ENCODE data around the gene EHBP1L1.
A peak's percentile ranks its signal among the peaks of the same experiment; 100 is the strongest.
"Not testable (repeated sequence)": the region's sequence is repeated elsewhere in the genome, so short reads cannot be mapped to it uniquely, and the experiment has no call there.

Gene EHBP1L1

DNA sequence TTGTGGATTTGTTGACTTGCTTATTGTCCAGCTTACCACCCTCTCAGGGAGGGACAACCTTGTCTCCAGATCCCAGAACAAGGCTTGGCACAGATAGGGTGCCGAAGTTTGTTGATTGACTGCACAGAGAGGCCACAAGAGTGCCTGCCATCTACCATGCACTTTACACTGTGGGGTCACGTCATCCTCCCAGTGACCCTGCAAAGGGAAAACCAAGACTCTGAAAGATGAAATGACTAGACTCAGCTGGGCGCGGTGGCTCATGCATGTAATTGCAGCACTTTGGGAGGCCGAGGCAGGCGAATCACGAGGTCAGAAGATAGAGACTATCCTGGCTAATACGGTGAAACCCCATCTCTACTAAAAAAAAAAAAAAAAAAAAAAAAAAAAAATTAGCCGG lies 13.1 kb upstream of the EHBP1L1 start:
- TF ChIP-seq, protein P1, sequence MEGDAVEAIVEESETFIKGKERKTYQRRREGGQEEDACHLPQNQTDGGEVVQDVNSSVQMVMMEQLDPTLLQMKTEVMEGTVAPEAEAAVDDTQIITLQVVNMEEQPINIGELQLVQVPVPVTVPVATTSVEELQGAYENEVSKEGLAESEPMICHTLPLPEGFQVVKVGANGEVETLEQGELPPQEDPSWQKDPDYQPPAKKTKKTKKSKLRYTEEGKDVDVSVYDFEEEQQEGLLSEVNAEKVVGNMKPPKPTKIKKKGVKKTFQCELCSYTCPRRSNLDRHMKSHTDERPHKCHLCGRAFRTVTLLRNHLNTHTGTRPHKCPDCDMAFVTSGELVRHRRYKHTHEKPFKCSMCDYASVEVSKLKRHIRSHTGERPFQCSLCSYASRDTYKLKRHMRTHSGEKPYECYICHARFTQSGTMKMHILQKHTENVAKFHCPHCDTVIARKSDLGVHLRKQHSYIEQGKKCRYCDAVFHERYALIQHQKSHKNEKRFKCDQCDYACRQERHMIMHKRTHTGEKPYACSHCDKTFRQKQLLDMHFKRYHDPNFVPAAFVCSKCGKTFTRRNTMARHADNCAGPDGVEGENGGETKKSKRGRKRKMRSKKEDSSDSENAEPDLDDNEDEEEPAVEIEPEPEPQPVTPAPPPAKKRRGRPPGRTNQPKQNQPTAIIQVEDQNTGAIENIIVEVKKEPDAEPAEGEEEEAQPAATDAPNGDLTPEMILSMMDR (IDR thresholded peaks at IDR 0.05; ENCODE audit: low read depth, low read length, missing control alignments), result no peak
- DNase-seq (ENCODE audit: low read depth), result no peak
- H3K4me3 ChIP-seq (ENCODE audit: low read depth, low read length), result no peak overlapping the region

- no peak overlapping the region for H3K4me3 ChIP-seq (ENCODE audit: low read depth, low read length)
- TF ChIP-seq, protein P1 (IDR thresholded peaks at IDR 0.05; ENCODE audit: low read depth, low read length, missing control alignments), result no peak
- DNase-seq (ENCODE audit: low read depth), result no peak
Measured at GRCh38 chr11:65563601-65564000, 12.3 kb upstream of the EHBP1L1 start.

GRCh38 chr11:65564879-65565559 lies 10.8 kb upstream of the EHBP1L1 start:
- DNase-seq (ENCODE audit: low read depth); H3K4me3 ChIP-seq (ENCODE audit: low read depth, low read length): not testable (repeated sequence)

DNA sequence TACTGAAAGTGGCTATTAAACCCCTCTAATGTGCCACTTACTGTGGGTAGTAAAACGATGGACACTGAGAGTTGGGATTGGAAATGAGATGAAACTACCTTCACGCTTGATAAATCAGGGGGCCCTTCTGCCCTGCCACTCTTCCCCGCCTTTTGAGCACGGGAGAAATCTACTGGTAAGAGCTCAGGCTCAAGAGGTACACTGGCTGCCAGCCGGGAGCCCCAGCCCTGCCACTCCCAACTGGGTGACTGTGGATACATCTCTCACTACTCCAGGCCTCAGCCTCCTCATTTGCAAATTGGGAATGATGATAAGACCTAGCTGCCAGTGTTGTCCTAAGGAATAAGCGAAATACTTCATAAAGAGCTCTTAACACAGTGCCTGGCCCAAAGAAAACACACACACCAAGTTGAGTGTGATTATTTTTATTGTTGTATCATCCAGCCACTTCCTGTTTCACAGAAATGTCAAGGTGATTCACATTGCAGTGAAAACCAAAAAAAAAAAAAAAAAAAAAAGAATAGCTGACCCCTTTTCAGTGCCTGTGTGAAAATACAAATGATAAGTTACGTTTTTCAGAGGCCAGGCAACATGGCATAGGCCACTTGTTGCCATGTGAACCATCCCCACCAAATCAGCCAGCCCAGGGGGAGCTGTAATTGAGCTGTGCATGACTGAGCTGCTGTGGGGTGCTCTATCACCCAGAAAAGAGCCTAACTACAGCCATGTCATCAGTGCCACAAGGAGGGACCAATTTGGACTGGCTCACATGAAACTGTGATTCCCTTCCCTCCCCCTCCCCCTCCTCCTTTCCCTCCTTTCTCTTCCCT lies 10.0 kb upstream of the EHBP1L1 start:
- TF ChIP-seq, protein P1 (IDR thresholded peaks at IDR 0.05; ENCODE audit: low read depth, low read length, missing control alignments), result no peak
- H3K4me3 ChIP-seq (ENCODE audit: low read depth, low read length), result no peak overlapping the region

DNA sequence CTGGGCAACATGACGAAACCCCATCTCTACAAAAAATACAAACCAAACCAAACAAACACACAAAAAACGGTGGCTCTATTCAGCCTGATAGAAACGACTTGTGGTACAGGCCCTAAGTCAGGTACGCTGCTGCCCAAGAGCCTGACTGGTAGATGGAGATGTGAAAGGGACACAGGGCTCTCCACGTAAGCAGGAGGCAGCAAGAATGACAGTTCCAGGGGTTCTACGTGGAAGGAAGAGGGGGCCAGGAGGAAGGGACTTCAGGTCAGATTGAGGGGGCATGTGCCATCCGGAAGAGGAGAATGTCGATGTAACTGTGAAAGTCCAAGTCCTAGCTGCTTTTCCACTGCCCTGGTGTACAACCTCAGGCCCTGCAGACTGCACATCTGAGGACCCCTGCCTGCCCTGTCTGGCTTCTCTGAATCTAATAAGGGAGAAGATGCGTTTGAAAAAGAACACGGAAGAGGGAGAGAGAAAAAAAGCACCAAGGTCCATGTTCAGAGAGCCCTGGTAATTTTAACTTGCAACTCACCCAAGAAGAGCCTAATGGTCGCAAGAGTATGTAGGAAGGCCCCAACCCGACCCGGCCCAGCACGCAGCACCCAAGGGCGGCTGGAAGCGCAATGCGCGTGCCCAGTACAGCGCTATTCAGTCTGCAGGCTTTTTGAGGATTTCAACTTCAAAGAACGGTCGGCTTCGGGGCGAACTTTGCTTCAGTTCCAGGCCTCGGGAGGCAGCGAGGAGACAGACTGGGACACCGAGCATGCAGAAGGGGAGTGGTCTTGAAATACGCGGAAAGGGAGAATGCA lies 6.5 kb upstream of the EHBP1L1 start:
- no peak for DNase-seq (ENCODE audit: low read depth)
- H3K4me3 ChIP-seq (ENCODE audit: low read depth, low read length), result peak overlapping the region; percentile 92
- TF ChIP-seq, protein P1 (IDR thresholded peaks at IDR 0.05; ENCODE audit: low read depth, low read length, missing control alignments), result no peak

More for the DNA sequence above, 10.0 kb upstream of the EHBP1L1 start:
- DNase-seq (ENCODE audit: low read depth), result no peak

DNA sequence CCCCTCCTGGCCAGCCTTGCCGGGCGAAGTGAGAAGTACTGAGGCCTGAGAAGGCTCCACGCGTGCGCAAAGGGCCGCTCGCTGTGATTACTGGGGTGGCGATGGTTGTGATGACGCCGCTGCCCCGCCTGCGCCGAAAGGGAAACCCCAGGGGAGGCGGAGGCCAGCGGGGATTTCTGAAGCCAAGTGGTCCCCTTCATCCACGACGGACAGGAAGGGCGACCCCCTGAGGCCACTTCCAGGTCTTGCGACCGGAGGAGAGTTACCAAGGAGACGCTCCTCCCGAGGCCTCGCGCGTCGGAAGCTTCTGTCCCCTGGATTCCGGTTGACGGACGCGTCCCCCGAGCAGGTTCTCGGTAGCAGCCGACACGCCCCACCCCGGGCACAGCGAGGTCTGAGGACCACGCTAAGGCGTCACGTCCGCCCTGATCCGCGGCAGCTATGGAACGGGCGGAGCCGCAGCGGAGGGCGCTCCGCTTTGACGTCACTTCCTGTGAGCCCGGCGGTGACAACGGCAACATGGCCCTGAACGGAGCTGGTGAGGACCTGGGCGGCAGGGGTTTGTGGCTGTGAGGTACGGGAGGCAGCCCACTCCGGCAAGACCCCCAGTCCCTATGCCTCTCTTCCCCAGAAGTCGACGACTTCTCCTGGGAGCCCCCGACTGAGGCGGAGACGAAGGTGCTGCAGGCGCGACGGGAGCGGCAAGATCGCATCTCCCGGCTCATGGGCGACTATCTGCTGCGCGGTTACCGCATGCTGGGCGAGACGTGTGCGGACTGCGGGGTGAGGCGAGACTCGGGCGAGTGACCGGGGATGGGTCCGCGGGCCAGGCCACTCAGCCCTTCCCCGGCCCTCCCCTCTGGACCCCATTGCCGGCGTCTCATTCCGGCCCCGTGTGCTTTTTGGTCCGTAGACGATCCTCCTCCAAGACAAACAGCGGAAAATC lies 5.6 kb upstream of the EHBP1L1 start, which contains the start of gene ZNRD2:
ZNRD2 (plus strand) TSS at position 505 of the 946 bp plus-strand sequence; CDS start at position 520, 15 bp downstream.
- peak; percentile 96 for DNase-seq (ENCODE audit: low read depth)
- H3K4me3 ChIP-seq (ENCODE audit: low read depth, low read length), result peak within 1 kb of the TSS; percentile 92
- TF ChIP-seq, protein P1 (IDR thresholded peaks at IDR 0.05; ENCODE audit: low read depth, low read length, missing control alignments), result peak; percentile 62

Data from GM12864 (cell line).